ENCODE data around the gene SLC24A3.

Gene SLC24A3

DNA sequence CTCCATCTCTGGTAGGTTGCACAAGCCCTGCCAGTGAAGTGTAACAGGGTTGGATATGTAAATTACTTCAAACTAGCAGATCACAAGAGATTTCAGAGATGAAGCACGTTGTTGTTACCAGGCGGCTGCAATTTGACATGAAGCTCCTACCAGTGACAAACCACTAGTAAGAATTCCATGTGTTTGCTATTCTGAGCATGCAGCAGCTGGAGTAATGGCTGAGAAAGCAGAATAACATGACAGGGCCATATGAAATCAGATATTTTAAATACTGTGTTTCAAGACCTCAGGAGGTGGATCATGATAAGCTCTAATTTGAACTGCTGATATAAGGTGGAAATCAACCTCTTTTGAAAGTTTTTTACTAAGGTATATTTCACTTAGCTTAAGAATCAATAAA, 557.1 kb downstream of the SLC24A3 start:
- no peak for DNase-seq (ENCODE audit: low read depth in 2 of 2)

GRCh38 chr20:19770375-19770774, 557.9 kb downstream of the SLC24A3 start:
- DNase-seq (ENCODE audit: low read depth in 2 of 2) = no peak

GRCh38 chr20:19771031-19771430, 558.6 kb downstream of the SLC24A3 start:
- no peak for DNase-seq (ENCODE audit: low read depth in 2 of 2)
